ENCODE results near the gene ACTL10.

ACTL10 gene

GRCh38 chr20:33670715-33671499 lies 4.2 kb downstream of the ACTL10 start:
- DNase-seq (ENCODE audit: low read depth in 1 of 2, low spot score in 1 of 2): peak; percentile 81 to 85
- TF ChIP-seq JUND (IDR thresholded peaks at IDR 0.05; ENCODE audit: low read depth): no peak
- in situ Hi-C loops (cut with HindIII; ENCODE audit: low pct_unique_long_range_greater_than_20kb, low sequenced_read_pairs): no loop called here

DNA sequence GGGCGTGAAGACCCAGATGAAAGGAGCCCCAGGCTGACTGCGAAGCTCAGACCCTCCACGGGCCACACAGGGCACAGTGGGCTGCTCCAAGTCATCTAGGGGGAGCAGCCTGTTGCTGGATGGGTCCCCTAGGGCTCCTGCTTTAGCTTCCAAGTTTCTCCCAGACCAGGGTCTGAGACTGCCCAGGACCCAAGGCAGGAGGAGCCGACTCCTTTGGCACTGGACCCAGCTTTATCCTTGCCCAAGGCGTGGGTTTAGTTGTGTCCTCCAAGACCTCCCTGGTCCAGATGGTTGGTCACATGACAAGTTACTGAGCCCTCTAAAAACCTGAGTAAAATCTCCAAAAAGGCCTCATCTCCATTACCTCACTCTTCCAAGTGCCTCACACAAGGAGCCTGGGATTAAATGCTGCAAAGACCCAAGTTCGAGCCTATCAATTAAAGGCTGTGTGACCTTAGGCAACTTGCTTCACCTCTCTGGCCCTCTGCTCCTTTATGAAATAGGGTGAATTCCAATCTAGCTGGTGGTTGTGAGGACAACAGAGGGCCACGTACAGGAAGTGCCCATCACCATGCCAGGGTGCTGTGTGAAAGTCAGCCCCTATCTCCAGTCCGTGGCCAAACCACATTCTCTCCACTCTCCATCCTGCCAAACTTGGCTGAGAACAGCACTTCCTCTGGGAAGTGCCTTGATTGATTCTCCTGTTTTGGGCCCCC lies 5.0 kb downstream of the ACTL10 start:
- TF ChIP-seq JUND (IDR thresholded peaks at IDR 0.05; ENCODE audit: low read depth): no peak
- DNase-seq (ENCODE audit: low read depth in 1 of 2, low spot score in 1 of 2): no peak
- in situ Hi-C loops (cut with HindIII; ENCODE audit: low pct_unique_long_range_greater_than_20kb, low sequenced_read_pairs): no loop called here

DNA sequence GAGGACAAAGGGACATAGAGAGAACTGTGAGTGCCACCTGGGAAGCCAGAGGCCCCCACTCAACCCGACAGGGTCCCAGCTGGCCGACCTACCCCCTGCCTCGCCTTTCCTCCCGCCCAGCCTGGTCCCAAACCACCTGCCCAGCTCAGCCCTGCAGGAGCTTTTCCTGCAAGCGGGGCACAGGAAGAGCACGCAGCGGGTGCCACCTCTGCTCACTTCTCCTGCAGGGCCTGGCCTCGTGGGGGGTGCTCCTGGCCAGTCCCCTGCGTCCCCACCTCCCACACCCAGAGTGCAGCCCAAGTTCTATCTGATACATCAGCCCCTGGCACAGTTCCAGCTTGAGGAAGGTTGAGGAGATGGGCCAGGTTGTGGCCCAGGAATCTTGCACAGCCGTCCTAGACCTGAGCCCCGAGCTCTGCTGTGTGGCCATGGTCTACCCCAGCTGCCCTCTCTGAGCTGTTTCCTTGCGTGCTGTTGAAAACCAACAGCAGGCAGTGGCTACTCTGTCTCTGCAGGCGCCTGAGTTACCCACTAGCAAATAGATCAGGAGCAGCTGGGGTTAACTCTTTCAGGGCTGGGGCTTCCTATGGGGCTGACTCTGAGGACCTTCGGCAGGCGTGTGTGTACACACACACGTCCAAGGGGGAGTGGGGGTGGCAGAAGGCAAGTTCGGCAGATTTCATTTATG lies 5.8 kb downstream of the ACTL10 start:
- in situ Hi-C loops (cut with HindIII; ENCODE audit: low pct_unique_long_range_greater_than_20kb, low sequenced_read_pairs): no loop called here
- no peak for TF ChIP-seq JUND (IDR thresholded peaks at IDR 0.05; ENCODE audit: low read depth)
- DNase-seq (ENCODE audit: low read depth in 1 of 2, low spot score in 1 of 2): peak in 1 of 2 experiments; percentile 65

- DNase-seq (ENCODE audit: low read depth in 1 of 2, low spot score in 1 of 2): no peak
- no peak for TF ChIP-seq JUND (IDR thresholded peaks at IDR 0.05; ENCODE audit: low read depth)
- in situ Hi-C loops (cut with HindIII; ENCODE audit: low pct_unique_long_range_greater_than_20kb, low sequenced_read_pairs): no loop called here
Observed at GRCh38 chr20:33673114-33673409, 6.3 kb downstream of the ACTL10 start.

GRCh38 chr20:33673410-33674293 lies 6.9 kb downstream of the ACTL10 start:
- in situ Hi-C loops (cut with HindIII; ENCODE audit: low pct_unique_long_range_greater_than_20kb, low sequenced_read_pairs): no loop called here
- TF ChIP-seq JUND (IDR thresholded peaks at IDR 0.05; ENCODE audit: low read depth): no peak
- no peak for DNase-seq (ENCODE audit: low read depth in 1 of 2, low spot score in 1 of 2)

DNA sequence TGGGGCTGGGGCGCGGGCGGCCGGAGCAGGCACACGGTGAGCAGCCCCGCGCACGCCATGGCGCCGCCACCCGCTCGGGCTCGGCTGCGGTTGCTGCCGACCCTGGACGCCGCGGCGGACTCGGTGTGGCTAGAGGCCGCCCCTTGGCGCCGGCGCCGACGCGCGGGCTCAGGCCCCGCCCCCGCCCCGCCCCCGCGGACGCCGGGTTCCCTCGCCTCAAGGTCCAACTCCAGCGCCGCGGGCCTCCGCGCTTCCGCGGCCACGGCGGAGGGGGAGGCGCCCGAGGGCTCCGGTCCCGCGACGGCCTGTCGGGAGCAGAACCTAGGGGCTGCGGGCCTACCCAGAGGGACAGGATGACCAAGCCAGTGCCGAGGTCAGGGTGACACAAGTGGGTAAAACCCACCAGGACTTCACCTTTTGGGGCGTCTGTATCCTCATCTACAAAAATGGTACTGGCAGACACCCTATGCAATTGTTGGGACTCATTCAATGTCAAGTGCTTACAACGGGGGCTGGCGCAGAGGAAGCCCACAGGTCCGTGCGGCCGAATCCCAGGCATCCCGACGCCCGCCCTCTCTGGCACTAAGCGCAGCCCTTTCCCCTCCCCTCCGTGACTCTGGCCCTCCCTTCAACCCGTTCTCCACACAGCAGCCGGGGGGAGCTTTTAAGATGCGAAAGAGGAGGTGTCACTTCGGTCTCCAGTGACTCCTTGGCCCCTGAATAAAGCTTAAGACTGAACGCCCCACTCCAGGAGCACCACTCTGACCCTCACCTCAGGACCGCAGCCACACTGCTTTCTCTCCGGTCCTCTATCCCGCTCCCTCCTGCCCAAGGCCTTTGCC lies 7.8 kb downstream of the ACTL10 start, which contains the start of gene NECAB3:
Gene NECAB3 (minus strand): TSS at position 135 of the 842 bp plus-strand sequence. CDS start 76 bp downstream, at position 59.
- peak; percentile 87 to 91 for DNase-seq (ENCODE audit: low read depth in 1 of 2, low spot score in 1 of 2)
- in situ Hi-C loops (cut with HindIII; ENCODE audit: low pct_unique_long_range_greater_than_20kb, low sequenced_read_pairs): no loop called here
- TF ChIP-seq JUND (IDR thresholded peaks at IDR 0.05; ENCODE audit: low read depth): no peak

DNA sequence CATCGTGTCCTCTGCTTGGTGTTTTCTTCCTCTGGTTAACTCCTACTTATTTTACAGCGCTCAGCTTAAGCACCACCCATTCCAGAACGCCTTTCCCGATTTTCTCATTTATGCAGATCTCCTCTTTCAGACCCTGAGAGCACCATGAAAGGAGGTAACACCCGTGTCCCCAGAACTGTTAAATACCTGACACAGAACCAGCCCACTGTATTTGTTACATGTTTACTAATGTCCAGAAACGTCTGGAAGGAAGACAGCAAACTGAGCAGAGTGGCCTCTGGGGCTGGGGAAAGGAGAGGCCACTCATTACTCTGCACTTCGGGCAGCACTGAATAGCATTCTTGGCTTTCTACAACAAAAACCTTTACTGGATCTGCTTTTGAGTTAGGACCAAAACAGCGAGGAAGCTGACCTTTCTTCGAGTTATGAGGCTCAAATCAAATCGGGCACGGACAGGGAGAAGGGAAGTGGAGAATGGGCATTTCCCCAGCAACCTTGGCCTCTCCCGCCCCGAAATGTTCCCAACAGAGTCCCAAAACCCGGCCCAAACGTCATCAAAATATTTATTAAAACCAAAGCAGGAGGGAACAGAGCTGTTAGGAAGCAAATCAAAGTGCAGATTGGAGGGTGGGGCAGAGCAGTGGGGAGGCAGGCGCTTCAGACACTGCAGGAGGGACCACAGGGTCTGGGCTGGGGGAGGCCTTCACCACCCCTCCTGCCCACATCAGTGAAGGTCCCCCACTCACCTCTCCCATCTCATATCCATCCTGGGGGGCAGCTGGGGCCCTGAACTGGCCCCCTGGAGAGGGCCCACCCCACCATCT lies 8.6 kb downstream of the ACTL10 start:
- in situ Hi-C loops (cut with HindIII; ENCODE audit: low pct_unique_long_range_greater_than_20kb, low sequenced_read_pairs): no loop called here
- no peak for TF ChIP-seq JUND (IDR thresholded peaks at IDR 0.05; ENCODE audit: low read depth)

GRCh38 chr20:33676121-33676520 lies 9.4 kb downstream of the ACTL10 start:
- TF ChIP-seq JUND (IDR thresholded peaks at IDR 0.05; ENCODE audit: low read depth): no peak
- in situ Hi-C loops (cut with HindIII; ENCODE audit: low pct_unique_long_range_greater_than_20kb, low sequenced_read_pairs): no loop called here
- no peak for DNase-seq (ENCODE audit: low read depth in 1 of 2, low spot score in 1 of 2)

More for the DNA sequence above, 8.6 kb downstream of the ACTL10 start:
- no peak for DNase-seq (ENCODE audit: low read depth in 1 of 2, low spot score in 1 of 2)

GRCh38 chr20:33676652-33677645 lies 10.2 kb downstream of the ACTL10 start:
- no peak for DNase-seq (ENCODE audit: low read depth in 1 of 2, low spot score in 1 of 2)
- in situ Hi-C loops (cut with HindIII; ENCODE audit: low pct_unique_long_range_greater_than_20kb, low sequenced_read_pairs): no loop called here
- no peak for TF ChIP-seq JUND (IDR thresholded peaks at IDR 0.05; ENCODE audit: low read depth)
